ENCODE results near the gene CEP83. TPM values are rescaled to one million over a fixed set of nuclear protein-coding genes. Genes with fewer than 3 reads are reported as not detected.

Gene CEP83
- total RNA-seq, 1 donor, result 9.8 TPM

DNA sequence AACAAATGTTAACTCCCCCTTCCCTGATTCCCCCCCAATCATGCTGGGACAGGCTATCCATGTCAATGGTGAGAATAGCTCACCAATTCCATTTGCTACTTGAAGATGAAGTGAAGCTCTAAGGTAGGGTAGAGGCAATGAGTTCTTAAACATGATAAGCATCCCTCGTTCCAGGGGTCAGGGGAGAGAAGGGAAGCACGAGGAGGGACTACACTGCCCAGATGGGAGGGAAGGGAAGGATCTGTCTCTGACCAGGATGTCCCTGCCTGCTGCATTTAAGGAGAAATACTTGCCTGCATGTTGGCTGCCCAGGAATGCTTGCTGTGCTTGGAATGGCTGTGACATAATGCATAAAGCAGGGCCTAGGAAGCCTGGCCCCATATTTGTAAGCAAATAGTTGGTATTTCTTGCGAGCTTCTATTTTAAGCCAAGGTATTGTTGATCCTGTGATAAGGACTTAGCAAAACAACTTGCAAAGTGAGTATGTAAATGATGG is 155.1 kb downstream of the CEP83 start:
- peaks cover 13% of the 10 kb centered on the region for H3K4me1 ChIP-seq (ENCODE audit: insufficient read depth, low read length)
- peaks cover 3% of the 10 kb centered on the region for H3K36me3 ChIP-seq (ENCODE audit: insufficient read depth, low read length)
- DNase-seq (ENCODE audit: insufficient read length, low spot score, missing footprints), result no peak
- TF ChIP-seq, protein P1, sequence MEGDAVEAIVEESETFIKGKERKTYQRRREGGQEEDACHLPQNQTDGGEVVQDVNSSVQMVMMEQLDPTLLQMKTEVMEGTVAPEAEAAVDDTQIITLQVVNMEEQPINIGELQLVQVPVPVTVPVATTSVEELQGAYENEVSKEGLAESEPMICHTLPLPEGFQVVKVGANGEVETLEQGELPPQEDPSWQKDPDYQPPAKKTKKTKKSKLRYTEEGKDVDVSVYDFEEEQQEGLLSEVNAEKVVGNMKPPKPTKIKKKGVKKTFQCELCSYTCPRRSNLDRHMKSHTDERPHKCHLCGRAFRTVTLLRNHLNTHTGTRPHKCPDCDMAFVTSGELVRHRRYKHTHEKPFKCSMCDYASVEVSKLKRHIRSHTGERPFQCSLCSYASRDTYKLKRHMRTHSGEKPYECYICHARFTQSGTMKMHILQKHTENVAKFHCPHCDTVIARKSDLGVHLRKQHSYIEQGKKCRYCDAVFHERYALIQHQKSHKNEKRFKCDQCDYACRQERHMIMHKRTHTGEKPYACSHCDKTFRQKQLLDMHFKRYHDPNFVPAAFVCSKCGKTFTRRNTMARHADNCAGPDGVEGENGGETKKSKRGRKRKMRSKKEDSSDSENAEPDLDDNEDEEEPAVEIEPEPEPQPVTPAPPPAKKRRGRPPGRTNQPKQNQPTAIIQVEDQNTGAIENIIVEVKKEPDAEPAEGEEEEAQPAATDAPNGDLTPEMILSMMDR (IDR thresholded peaks at IDR 0.05; ENCODE audit: extremely low read depth, low read depth, low read length), result no peak
- H2AFZ ChIP-seq (ENCODE audit: low read length), result no peak overlapping the region
- no peak overlapping the region for H3K27ac ChIP-seq (ENCODE audit: low read depth, low read length)
- no peaks in the 10 kb centered on the region for H4K20me1 ChIP-seq (ENCODE audit: insufficient read depth, low read length)
- H3K9me3 ChIP-seq (ENCODE audit: low read depth, low read length), result no peaks in the 10 kb centered on the region
- no peak overlapping the region for H3K4me3 ChIP-seq (ENCODE audit: insufficient read depth, low read length)
- no peak overlapping the region for H3K4me2 ChIP-seq (ENCODE audit: insufficient read depth, low read length)
- no peaks in the 10 kb centered on the region for H3K79me2 ChIP-seq (ENCODE audit: insufficient read depth, low read length)
- no peaks in the 10 kb centered on the region for H3K27me3 ChIP-seq (ENCODE audit: insufficient read depth, low read length)

- no peak for DNase-seq (ENCODE audit: insufficient read length, low spot score, missing footprints)
- H3K9me3 ChIP-seq (ENCODE audit: low read depth, low read length), result no peaks in the 10 kb centered on the region
- H3K27ac ChIP-seq (ENCODE audit: low read depth, low read length), result no peak overlapping the region
- H3K36me3 ChIP-seq (ENCODE audit: insufficient read depth, low read length), result peaks cover 3% of the 10 kb centered on the region
- H3K27me3 ChIP-seq (ENCODE audit: insufficient read depth, low read length), result no peaks in the 10 kb centered on the region
- H3K4me1 ChIP-seq (ENCODE audit: insufficient read depth, low read length), result peaks cover 13% of the 10 kb centered on the region
- H4K20me1 ChIP-seq (ENCODE audit: insufficient read depth, low read length), result no peaks in the 10 kb centered on the region
- TF ChIP-seq, protein P1 (IDR thresholded peaks at IDR 0.05; ENCODE audit: extremely low read depth, low read depth, low read length), result no peak
- H3K4me2 ChIP-seq (ENCODE audit: insufficient read depth, low read length), result no peak overlapping the region
- H3K79me2 ChIP-seq (ENCODE audit: insufficient read depth, low read length), result no peaks in the 10 kb centered on the region
- no peak overlapping the region for H2AFZ ChIP-seq (ENCODE audit: low read length)
- H3K4me3 ChIP-seq (ENCODE audit: insufficient read depth, low read length), result no peak overlapping the region
These were observed 155.7 kb downstream of the CEP83 start for GRCh38 chr12:94304012-94304411.

DNA sequence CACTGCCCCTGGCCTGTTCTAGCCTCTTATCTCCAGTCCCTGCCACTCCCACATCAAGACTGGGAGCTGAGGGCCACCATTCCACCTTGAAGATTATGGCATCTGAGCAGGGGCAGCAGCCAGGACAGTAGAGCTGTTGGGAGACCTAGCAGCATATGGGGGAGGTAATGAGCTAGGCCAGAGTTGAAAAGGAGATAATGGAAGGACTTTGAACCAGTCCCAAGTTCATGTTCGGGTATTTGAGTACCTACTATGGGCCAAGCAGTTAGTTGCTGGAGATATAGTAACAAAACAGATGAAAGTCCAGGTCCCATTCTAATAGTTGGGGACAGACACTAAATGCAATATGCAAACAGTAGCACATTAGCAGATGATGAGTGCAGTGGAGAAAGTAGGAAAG is 159.8 kb downstream of the CEP83 start:
- H3K79me2 ChIP-seq (ENCODE audit: insufficient read depth, low read length), result no peaks in the 10 kb centered on the region
- H2AFZ ChIP-seq (ENCODE audit: low read length), result no peak overlapping the region
- DNase-seq (ENCODE audit: insufficient read length, low spot score, missing footprints), result no peak
- H4K20me1 ChIP-seq (ENCODE audit: insufficient read depth, low read length), result no peaks in the 10 kb centered on the region
- TF ChIP-seq, protein P1 (IDR thresholded peaks at IDR 0.05; ENCODE audit: extremely low read depth, low read depth, low read length), result no peak
- peaks cover 5% of the 10 kb centered on the region for H3K4me1 ChIP-seq (ENCODE audit: insufficient read depth, low read length)
- no peak overlapping the region for H3K27ac ChIP-seq (ENCODE audit: low read depth, low read length)
- H3K36me3 ChIP-seq (ENCODE audit: insufficient read depth, low read length), result no peaks in the 10 kb centered on the region
- H3K4me2 ChIP-seq (ENCODE audit: insufficient read depth, low read length), result no peak overlapping the region
- no peaks in the 10 kb centered on the region for H3K9me3 ChIP-seq (ENCODE audit: low read depth, low read length)
- H3K4me3 ChIP-seq (ENCODE audit: insufficient read depth, low read length), result no peak overlapping the region
- H3K27me3 ChIP-seq (ENCODE audit: insufficient read depth, low read length), result no peaks in the 10 kb centered on the region

- DNase-seq (ENCODE audit: insufficient read length, low spot score, missing footprints), result no peak
- H3K79me2 ChIP-seq (ENCODE audit: insufficient read depth, low read length), result no peaks in the 10 kb centered on the region
These were observed 161.7 kb downstream of the CEP83 start for GRCh38 chr12:94297876-94298505.

More at GRCh38 chr12:94297876-94298505, 161.7 kb downstream of the CEP83 start:
- Histone ChIP-seq H3K27ac (ENCODE audit: low read depth, low read length) (no peak overlapping the region), H2AFZ (ENCODE audit: low read length) (no peak overlapping the region), H3K9me3 (ENCODE audit: low read depth, low read length) (no peaks in the 10 kb centered on the region), H3K27me3 (ENCODE audit: insufficient read depth, low read length) (no peaks in the 10 kb centered on the region), H3K36me3 (ENCODE audit: insufficient read depth, low read length) (no peaks in the 10 kb centered on the region), H4K20me1 (ENCODE audit: insufficient read depth, low read length) (no peaks in the 10 kb centered on the region), H3K4me2 (ENCODE audit: insufficient read depth, low read length) (no peak overlapping the region), H3K4me3 (ENCODE audit: insufficient read depth, low read length) (no peak overlapping the region), H3K4me1 (ENCODE audit: insufficient read depth, low read length) (no peaks in the 10 kb centered on the region)
- TF ChIP-seq, protein P1 (IDR thresholded peaks at IDR 0.05; ENCODE audit: extremely low read depth, low read depth, low read length), result no peak
